HAP-1 (cell line): ENCODE data around the gene NSD1.

ENCODE experiments used
- DNase-seq, 2 experiments: peaks; one replicate each; pipeline ENCODE4 v3.0.0-alpha.2; 2016 to 2020; ENCODE audit warnings: low spot score in 2 of 2
- H3K27me3 ChIP-seq: fragments of 250-450 bp; sonication (Bioruptor Pico); 2 replicates; pipeline ENCODE4 v1.5.1; 2020; ENCODE audit warnings: low read depth, mild to moderate bottlenecking, moderate library complexity
- H3K36me3 ChIP-seq: fragments of 250-450 bp; sonication (Bioruptor Pico); replicated peaks from 2 replicates; pipeline ENCODE4 v1.5.1; 2020; ENCODE audit warnings: mild to moderate bottlenecking
- H3K4me1 ChIP-seq: fragments of 250-450 bp; sonication (Bioruptor Pico); 2 replicates; pipeline ENCODE4 v1.5.1; 2020; ENCODE audit warnings: mild to moderate bottlenecking
- H3K4me3 ChIP-seq: fragments of 250-450 bp; sonication (Bioruptor Pico); 2 replicates; pipeline ENCODE4 v1.5.1; 2020; ENCODE audit warnings: mild to moderate bottlenecking, moderate library complexity
- H3K9me3 ChIP-seq: fragments of 250-450 bp; sonication (Bioruptor Pico); 2 replicates; pipeline ENCODE4 v1.5.1; 2020; ENCODE audit warnings: mild to moderate bottlenecking, moderate library complexity
- in situ Hi-C: fragments of 300-500 bp; cut with MboI; formaldehyde crosslinking; loops from 3 replicates; pipeline ENCODE4 v1.14.3; 2020; ENCODE audit warnings: low sequenced_read_pairs, inconsistent platforms, mixed read lengths

The NSD1 gene

GRCh38 chr5:177329883-177330282 lies 196.3 kb downstream of the NSD1 start:
- Histone ChIP-seq H3K27me3 (no peaks in the 10 kb centered on the region), H3K9me3 (no peaks in the 10 kb centered on the region), H3K4me3 (no peak overlapping the region), H3K4me1 (peaks cover 16% of the 10 kb centered on the region), H3K36me3 (peaks cover 20% of the 10 kb centered on the region)
- DNase-seq, result no peak
- in situ Hi-C loops, result no loop called here

GRCh38 chr5:177330991-177331842 lies 197.6 kb downstream of the NSD1 start:
- in situ Hi-C loops, result no loop called here
- Histone ChIP-seq H3K9me3 (no peaks in the 10 kb centered on the region), H3K27me3 (no peaks in the 10 kb centered on the region), H3K4me1 (peaks cover 6% of the 10 kb centered on the region), H3K4me3 (no peak overlapping the region), H3K36me3 (peaks cover 33% of the 10 kb centered on the region)
- DNase-seq, result no peak

GRCh38 chr5:177332031-177332895 lies 198.7 kb downstream of the NSD1 start:
- Histone ChIP-seq H3K36me3 (peaks cover 37% of the 10 kb centered on the region), H3K9me3 (no peaks in the 10 kb centered on the region), H3K4me1 (peaks cover 3% of the 10 kb centered on the region; the same call in 1 of the 2 replicates), H3K27me3 (no peaks in the 10 kb centered on the region), H3K4me3 (no peak overlapping the region)
- DNase-seq, result no peak
- in situ Hi-C loops, result no loop called here

- in situ Hi-C loops, result no loop called here
- H3K4me3 ChIP-seq, result no peak overlapping the region
- peaks cover 43% of the 10 kb centered on the region for H3K36me3 ChIP-seq
Measured at GRCh38 chr5:177332896-177333260, 199.3 kb downstream of the NSD1 start.

GRCh38 chr5:177333420-177334154 lies 200.0 kb downstream of the NSD1 start:
- H3K27me3 ChIP-seq, result no peaks in the 10 kb centered on the region
- H3K4me3 ChIP-seq, result no peak overlapping the region
- no peaks in the 10 kb centered on the region for H3K9me3 ChIP-seq
- H3K36me3 ChIP-seq, result peaks cover 43% of the 10 kb centered on the region
- H3K4me1 ChIP-seq, result no peaks in the 10 kb centered on the region
- DNase-seq, result no peak
- in situ Hi-C loops, result no loop called here

More at GRCh38 chr5:177332896-177333260, 199.3 kb downstream of the NSD1 start:
- Histone ChIP-seq H3K27me3 (no peaks in the 10 kb centered on the region), H3K4me1 (no peaks in the 10 kb centered on the region; the same call in 1 of the 2 replicates), H3K9me3 (no peaks in the 10 kb centered on the region)
- no peak for DNase-seq

- in situ Hi-C loops, result no loop called here
- Histone ChIP-seq H3K36me3 (peaks cover 43% of the 10 kb centered on the region), H3K27me3 (no peaks in the 10 kb centered on the region), H3K4me3 (no peak overlapping the region), H3K4me1 (no peaks in the 10 kb centered on the region), H3K9me3 (no peaks in the 10 kb centered on the region)
- DNase-seq, result no peak
Measured at GRCh38 chr5:177334155-177334551, 200.6 kb downstream of the NSD1 start.

GRCh38 chr5:177334781-177335700 lies 201.5 kb downstream of the NSD1 start:
- H3K36me3 ChIP-seq, result peaks cover 50% of the 10 kb centered on the region
- in situ Hi-C loops, result no loop called here

GRCh38 chr5:177335701-177336065 lies 202.1 kb downstream of the NSD1 start:
- in situ Hi-C loops, result no loop called here
- Histone ChIP-seq H3K4me1 (no peaks in the 10 kb centered on the region), H3K27me3 (no peaks in the 10 kb centered on the region), H3K36me3 (peaks cover 47% of the 10 kb centered on the region), H3K9me3 (no peaks in the 10 kb centered on the region), H3K4me3 (no peak overlapping the region)
- DNase-seq, result no peak

More at GRCh38 chr5:177334781-177335700, 201.5 kb downstream of the NSD1 start:
- Histone ChIP-seq H3K4me3 (no peak overlapping the region), H3K27me3 (no peaks in the 10 kb centered on the region), H3K9me3 (no peaks in the 10 kb centered on the region), H3K4me1 (no peaks in the 10 kb centered on the region)
- no peak for DNase-seq

- in situ Hi-C loops, result no loop called here
- peak in 1 of 2 experiments; percentile 41 for DNase-seq
- H3K4me1 ChIP-seq, result no peaks in the 10 kb centered on the region
- H3K9me3 ChIP-seq, result no peaks in the 10 kb centered on the region
- H3K4me3 ChIP-seq, result no peak overlapping the region
- H3K36me3 ChIP-seq, result peaks cover 47% of the 10 kb centered on the region
- H3K27me3 ChIP-seq, result no peaks in the 10 kb centered on the region
Measured at GRCh38 chr5:177336112-177336511, 202.5 kb downstream of the NSD1 start.

GRCh38 chr5:177336603-177337494 lies 203.3 kb downstream of the NSD1 start:
- Histone ChIP-seq H3K4me1 (no peaks in the 10 kb centered on the region), H3K27me3 (no peaks in the 10 kb centered on the region), H3K4me3 (no peak overlapping the region), H3K36me3 (peaks cover 55% of the 10 kb centered on the region), H3K9me3 (no peaks in the 10 kb centered on the region)
- in situ Hi-C loops, result no loop called here
- no peak for DNase-seq

GRCh38 chr5:177338251-177339106 lies 204.9 kb downstream of the NSD1 start:
- DNase-seq, result no peak
- H3K27me3 ChIP-seq, result no peaks in the 10 kb centered on the region
- in situ Hi-C loops, result no loop called here
- no peak overlapping the region for H3K4me3 ChIP-seq
- no peaks in the 10 kb centered on the region for H3K4me1 ChIP-seq
- H3K9me3 ChIP-seq, result no peaks in the 10 kb centered on the region
- H3K36me3 ChIP-seq, result peaks cover 54% of the 10 kb centered on the region
